ENCODE results near the gene ABHD15.

ABHD15 gene

DNA sequence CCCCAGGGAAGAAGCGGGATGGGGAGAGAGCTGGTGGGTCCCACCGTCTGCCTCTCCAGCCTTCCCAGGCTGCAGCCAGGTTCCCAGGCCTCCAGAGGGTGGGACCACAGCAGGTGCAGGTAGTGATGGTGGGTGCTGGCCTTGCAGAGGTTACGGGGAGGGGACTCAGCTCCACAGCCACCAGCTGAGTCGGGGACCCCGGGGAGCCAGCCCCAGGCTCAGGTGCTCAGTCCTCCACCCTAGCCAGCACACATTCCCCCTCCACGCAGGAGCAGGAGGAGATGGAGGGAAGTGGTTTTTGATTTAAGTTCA is 6.7 kb upstream of the ABHD15 start:
- Histone ChIP-seq H3K27me3 (ENCODE audit: control insufficient read depth, insufficient read depth, low read length, poor library complexity, severe bottlenecking) (peaks cover 19% of the 10 kb centered on the region), H3K36me3 (ENCODE audit: control insufficient read depth, insufficient read depth, low read length) (peaks cover 21% of the 10 kb centered on the region)

DNA sequence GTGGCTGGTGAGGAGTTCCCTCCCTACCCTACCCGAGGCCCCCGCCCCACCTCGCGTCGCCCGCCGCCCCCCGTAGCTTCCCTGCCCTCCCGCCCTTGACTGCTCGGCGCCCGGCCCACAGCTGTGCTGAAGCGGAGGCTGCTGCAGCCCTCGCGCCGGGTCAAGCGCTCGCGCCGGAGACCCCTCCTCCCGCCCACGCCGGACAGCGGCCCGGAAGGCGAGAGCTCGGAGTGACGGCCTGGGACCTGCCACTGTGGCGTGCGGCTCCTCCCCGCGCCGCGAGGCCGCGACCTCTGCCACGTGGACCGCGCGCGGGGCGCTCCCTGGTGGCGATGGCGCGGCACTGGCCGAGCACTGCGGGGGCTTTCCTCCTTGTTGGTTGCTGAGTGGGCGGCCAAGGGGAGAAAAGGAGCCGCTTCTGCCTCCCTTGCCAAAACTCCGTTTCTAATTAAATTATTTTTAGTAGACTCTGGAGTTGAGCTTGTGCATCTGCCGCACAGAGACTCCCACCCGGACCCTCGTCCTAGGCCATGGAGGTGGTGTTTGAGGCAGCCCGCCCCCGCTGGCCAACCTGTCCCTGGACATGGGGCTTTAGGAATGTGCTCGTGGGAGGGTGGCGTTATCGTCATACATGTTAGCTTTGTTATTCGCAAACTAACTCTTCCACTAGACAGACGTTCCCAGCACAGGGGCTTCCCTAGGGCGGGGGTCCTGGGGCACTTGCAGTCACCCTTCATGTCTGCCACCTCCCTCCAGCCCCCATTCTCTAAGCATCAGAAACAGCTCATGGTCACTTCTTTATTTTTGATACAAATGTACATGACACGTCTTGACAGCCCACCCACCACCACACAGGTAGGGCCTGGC is 6.1 kb upstream of the ABHD15 start:
- Histone ChIP-seq H3K9me3 (ENCODE audit: control insufficient read depth, low read length) (no peaks in the 10 kb centered on the region), H3K27ac (ENCODE audit: insufficient read depth, low read depth, low read length, poor library complexity, severe bottlenecking) (no peak overlapping the region), H3K4me1 (ENCODE audit: control insufficient read depth, insufficient read depth, low read length) (peaks cover 9% of the 10 kb centered on the region), H3K36me3 (ENCODE audit: control insufficient read depth, insufficient read depth, low read length) (peaks cover 21% of the 10 kb centered on the region), H3K27me3 (ENCODE audit: control insufficient read depth, insufficient read depth, low read length, poor library complexity, severe bottlenecking) (peaks cover 22% of the 10 kb centered on the region), H3K4me3 (ENCODE audit: insufficient read depth, low read depth, low read length) (no peak overlapping the region)
- 26 to 27% methylated on average over 62 of the region's 62 CpGs for WGBS, 2 experiments

More for the DNA sequence above, 6.7 kb upstream of the ABHD15 start:
- Histone ChIP-seq H3K27ac (ENCODE audit: insufficient read depth, low read depth, low read length, poor library complexity, severe bottlenecking) (no peak overlapping the region), H3K9me3 (ENCODE audit: control insufficient read depth, low read length) (no peaks in the 10 kb centered on the region), H3K4me1 (ENCODE audit: control insufficient read depth, insufficient read depth, low read length) (peaks cover 9% of the 10 kb centered on the region), H3K4me3 (ENCODE audit: insufficient read depth, low read depth, low read length) (no peak overlapping the region)
- 93% methylated on average over 5 to 6 of the region's 6 CpGs for WGBS, 2 experiments

DNA sequence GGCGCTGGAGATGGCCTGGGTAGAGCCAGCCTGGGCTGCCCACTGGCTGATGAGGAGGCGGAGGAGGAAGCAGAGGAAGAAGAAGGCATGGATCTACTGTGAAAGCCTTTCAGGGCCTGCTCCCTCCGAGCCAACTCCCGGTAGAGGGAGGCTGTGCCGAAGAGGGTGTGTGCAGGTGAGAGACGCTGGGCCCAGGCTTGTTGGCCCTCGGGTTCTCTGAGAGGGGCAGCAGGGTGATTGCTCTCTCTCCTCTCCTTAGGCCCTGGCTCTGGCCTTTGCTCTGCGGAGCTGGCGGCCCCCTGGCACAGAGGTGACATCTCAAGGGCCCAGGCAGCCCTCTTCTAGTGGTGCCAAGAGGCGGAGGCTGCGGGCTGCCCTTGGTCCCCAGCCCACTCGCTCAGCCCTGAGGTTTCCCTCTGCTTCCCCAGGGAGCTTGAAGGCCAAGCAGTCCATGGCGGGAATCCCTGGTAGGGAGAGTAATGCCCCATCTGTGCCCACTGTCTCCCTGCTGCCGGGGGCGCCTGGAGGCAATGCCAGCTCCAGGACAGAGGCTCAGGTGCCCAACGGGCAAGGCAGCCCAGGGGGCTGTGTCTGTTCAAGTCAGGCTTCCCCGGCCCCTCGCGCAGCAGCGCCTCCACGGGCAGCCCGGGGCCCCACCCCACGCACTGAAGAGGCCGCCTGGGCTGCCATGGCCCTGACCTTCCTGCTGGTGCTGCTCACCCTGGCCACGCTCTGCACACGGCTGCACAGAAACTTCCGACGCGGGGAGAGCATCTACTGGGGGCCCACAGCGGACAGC is 5.2 kb upstream of the ABHD15 start:
- Histone ChIP-seq H3K36me3 (ENCODE audit: control insufficient read depth, insufficient read depth, low read length) (peaks cover 21% of the 10 kb centered on the region), H3K9me3 (ENCODE audit: control insufficient read depth, low read length) (no peaks in the 10 kb centered on the region), H3K4me1 (ENCODE audit: control insufficient read depth, insufficient read depth, low read length) (peaks cover 9% of the 10 kb centered on the region), H3K27ac (ENCODE audit: insufficient read depth, low read depth, low read length, poor library complexity, severe bottlenecking) (no peak overlapping the region), H3K27me3 (ENCODE audit: control insufficient read depth, insufficient read depth, low read length, poor library complexity, severe bottlenecking) (peaks cover 31% of the 10 kb centered on the region), H3K4me3 (ENCODE audit: insufficient read depth, low read depth, low read length) (no peak overlapping the region)
- WGBS, 2 experiments = 73 to 76% methylated on average over 30 of the region's 30 CpGs

DNA sequence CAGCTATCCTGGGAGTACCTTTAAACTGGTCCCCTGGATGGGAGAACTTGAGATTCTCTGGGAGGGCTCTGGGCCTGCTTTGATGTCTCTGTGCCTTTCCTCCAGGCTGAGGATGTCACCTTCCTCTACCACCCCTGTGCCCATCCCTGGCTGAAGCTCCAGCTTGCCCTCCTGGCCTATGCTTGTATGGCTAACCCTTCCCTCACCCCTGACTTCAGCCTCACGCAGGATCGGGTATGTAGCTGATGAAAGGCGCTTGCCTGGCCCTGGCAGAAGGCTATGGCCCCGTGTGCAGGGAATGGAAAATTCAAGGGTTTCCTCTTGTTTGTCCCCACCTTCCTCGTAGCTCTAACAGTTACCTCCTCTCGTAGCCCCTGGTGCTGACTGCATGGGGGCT is 4.6 kb upstream of the ABHD15 start:
- Histone ChIP-seq H3K27me3 (ENCODE audit: control insufficient read depth, insufficient read depth, low read length, poor library complexity, severe bottlenecking) (peaks cover 37% of the 10 kb centered on the region), H3K4me3 (ENCODE audit: insufficient read depth, low read depth, low read length) (no peak overlapping the region), H3K4me1 (ENCODE audit: control insufficient read depth, insufficient read depth, low read length) (peaks cover 9% of the 10 kb centered on the region), H3K36me3 (ENCODE audit: control insufficient read depth, insufficient read depth, low read length) (peaks cover 17% of the 10 kb centered on the region), H3K27ac (ENCODE audit: insufficient read depth, low read depth, low read length, poor library complexity, severe bottlenecking) (no peak overlapping the region), H3K9me3 (ENCODE audit: control insufficient read depth, low read length) (no peaks in the 10 kb centered on the region)
- WGBS, 2 experiments = 91 to 92% methylated on average over 6 of the region's 6 CpGs

DNA sequence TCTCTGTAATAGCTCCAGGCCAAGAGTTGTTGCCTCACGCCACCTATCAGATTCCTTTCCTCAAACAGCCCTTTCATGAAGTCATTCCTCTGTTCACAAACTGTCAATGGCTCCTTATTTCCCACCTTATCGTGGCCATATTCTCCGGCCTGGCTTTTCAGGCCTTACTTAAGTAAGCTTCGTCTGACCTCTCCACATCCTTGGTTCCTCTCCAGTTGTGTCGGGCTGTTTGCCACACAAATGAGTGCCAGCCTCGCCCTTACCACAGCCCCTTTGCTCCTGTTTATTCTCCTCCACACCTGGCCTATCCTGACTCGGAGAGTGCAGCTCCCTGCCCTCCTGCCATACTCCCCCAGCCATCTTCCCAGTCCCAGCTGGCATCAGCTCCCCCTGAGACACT is 3.7 kb upstream of the ABHD15 start:
- Histone ChIP-seq H3K4me3 (ENCODE audit: insufficient read depth, low read depth, low read length) (no peak overlapping the region), H3K27me3 (ENCODE audit: control insufficient read depth, insufficient read depth, low read length, poor library complexity, severe bottlenecking) (peaks cover 46% of the 10 kb centered on the region), H3K9me3 (ENCODE audit: control insufficient read depth, low read length) (no peaks in the 10 kb centered on the region), H3K4me1 (ENCODE audit: control insufficient read depth, insufficient read depth, low read length) (peaks cover 9% of the 10 kb centered on the region), H3K27ac (ENCODE audit: insufficient read depth, low read depth, low read length, poor library complexity, severe bottlenecking) (no peak overlapping the region), H3K36me3 (ENCODE audit: control insufficient read depth, insufficient read depth, low read length) (peaks cover 8% of the 10 kb centered on the region)
- WGBS, 2 experiments = 94 to 95% methylated on average over 7 of the region's 7 CpGs

DNA sequence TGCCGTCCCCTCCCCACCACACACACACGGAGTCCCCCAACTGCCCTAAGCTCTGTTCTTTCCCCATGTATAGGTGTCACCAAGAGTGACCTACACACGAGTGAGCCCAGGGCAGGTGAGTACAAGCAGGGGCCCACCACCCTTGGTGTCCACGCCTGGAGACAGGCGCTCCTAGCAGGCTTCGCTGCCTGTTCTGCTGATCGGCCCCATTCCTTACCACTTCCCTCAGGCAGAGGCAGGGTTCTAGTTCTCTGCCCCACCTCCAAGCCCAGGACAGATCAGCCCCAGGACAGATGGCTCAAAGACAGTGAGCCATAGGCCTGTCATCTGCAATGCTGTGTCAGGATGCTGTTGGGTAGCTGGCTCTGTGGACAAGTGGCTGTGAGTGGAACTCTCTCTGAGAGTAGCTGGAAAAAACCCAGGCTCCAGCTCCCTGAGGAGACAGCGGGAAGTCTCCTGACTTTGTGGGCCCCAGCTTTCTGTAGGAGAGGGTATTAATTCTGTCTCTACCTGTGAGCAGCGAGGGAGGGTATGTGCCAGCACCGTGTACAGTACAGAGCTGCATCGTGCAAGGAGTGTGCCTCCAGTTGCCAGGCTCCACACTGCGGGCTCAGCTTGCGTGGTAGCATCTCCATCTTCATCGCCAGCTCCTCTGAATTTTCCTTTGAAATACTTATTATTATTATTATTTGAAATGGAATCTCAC is 2.6 kb upstream of the ABHD15 start:
- Histone ChIP-seq H3K36me3 (ENCODE audit: control insufficient read depth, insufficient read depth, low read length) (peaks cover 5% of the 10 kb centered on the region), H3K27me3 (ENCODE audit: control insufficient read depth, insufficient read depth, low read length, poor library complexity, severe bottlenecking) (peaks cover 58% of the 10 kb centered on the region), H3K27ac (ENCODE audit: insufficient read depth, low read depth, low read length, poor library complexity, severe bottlenecking) (no peak overlapping the region), H3K4me3 (ENCODE audit: insufficient read depth, low read depth, low read length) (peak overlapping the region; percentile 87), H3K9me3 (ENCODE audit: control insufficient read depth, low read length) (no peaks in the 10 kb centered on the region), H3K4me1 (ENCODE audit: control insufficient read depth, insufficient read depth, low read length) (peaks cover 9% of the 10 kb centered on the region)
- 70 to 72% methylated on average over 13 to 14 of the region's 14 CpGs for WGBS, 2 experiments

DNA sequence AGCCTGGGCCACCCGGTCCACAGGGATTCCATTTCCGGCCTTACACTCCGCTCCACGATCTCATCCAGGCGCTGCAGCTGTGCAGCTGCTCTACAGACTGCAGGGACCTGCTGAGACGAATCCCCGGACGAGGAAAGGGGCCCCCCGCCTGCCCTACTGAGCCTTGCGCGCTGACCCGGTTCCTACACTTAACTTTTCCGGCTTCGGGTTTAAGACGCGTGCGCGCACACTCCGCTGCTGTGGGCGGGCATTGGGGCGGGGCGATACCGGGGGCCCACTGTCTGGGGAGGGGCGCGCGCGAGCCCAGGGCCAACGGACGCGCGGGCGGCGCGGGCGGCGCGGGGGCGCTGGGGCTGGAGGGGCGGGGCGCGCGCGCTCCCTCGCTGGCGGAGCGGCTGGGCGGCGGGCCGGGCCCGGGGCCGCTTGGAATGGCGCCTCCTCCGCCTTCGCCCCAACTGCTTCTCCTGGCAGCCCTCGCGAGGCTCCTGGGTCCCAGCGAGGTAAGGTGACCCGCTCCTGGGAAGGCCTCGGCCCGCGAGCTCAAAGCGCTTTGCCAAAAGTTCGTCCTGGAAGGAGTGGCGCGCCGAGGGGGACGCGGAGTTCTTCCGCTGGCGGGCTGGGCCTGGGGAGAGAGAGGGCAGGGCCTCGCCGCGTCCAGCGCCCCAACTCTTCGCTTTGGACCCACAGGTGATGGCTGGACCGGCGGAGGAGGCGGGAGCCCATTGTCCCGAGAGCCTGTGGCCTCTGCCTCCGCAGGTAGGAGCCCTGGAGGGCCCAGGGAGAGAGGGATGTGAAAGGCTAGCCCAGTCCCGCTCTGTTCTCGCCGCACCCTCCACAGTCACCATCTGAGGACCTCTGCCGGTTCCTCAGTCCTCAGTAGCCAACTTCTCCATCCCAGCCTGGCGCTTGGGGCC is 1.8 kb upstream of the ABHD15 start, which contains the start of gene TP53I13:
Gene TP53I13 (plus strand): TSS at position 371 of the 914 bp plus-strand sequence. CDS start 58 bp downstream, at position 429.
- no peaks in the 10 kb centered on the region for H3K36me3 ChIP-seq (ENCODE audit: control insufficient read depth, insufficient read depth, low read length)
- 1% methylated on average over 85 of the region's 85 CpGs for WGBS, 2 experiments
- H3K27me3 ChIP-seq (ENCODE audit: control insufficient read depth, insufficient read depth, low read length, poor library complexity, severe bottlenecking) = peaks cover 65% of the 10 kb centered on the region
- H3K4me3 ChIP-seq (ENCODE audit: insufficient read depth, low read depth, low read length) = peak within 1 kb of the TSS; percentile 87
- H3K9me3 ChIP-seq (ENCODE audit: control insufficient read depth, low read length) = no peaks in the 10 kb centered on the region
- peak within 1 kb of the TSS; percentile 16 for H3K27ac ChIP-seq (ENCODE audit: insufficient read depth, low read depth, low read length, poor library complexity, severe bottlenecking)
- H3K4me1 ChIP-seq (ENCODE audit: control insufficient read depth, insufficient read depth, low read length) = peaks cover 9% of the 10 kb centered on the region

DNA sequence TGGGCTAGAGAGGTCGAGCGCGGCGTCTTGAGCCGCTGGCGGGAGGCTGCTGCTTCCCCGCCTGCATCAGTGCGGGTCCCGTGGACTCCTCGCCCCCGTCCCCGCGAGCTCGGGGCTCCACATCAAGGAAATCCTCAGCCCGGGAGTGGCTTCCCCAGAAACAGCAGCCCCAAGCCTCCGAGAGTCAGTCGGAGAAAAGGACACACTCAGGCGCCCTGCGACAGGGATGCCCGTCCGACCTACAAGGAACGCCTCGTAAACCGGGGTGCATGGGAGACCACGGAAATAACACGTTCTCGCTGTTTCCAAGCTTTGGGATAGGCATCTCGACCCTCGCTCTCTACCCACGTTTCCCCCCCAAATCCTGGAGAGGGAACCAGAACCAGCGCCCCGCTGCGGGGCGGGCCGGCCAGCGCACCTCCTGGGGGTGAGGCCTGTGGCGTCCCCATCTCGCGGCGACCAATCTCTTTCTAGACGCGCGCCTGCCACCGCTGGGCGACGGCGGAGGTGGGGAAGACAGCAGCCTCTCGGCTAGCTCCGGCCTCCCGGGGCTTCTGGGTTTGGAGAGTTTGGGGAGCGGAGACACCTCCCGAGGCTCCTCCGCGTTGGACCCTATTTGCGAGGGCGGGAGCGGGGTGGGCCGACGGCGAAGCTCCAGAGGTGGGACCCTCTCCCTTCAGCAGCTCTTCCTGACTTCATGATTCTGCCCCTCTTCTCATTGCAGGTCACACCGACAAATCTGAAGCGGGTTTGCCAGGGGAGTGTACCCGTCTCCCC is 905 bp upstream of the ABHD15 start:
- no peaks in the 10 kb centered on the region for H3K9me3 ChIP-seq (ENCODE audit: control insufficient read depth, low read length)
- peaks cover 65% of the 10 kb centered on the region for H3K27me3 ChIP-seq (ENCODE audit: control insufficient read depth, insufficient read depth, low read length, poor library complexity, severe bottlenecking)
- H3K4me1 ChIP-seq (ENCODE audit: control insufficient read depth, insufficient read depth, low read length) = peaks cover 9% of the 10 kb centered on the region
- no peak overlapping the region for H3K27ac ChIP-seq (ENCODE audit: insufficient read depth, low read depth, low read length, poor library complexity, severe bottlenecking)
- H3K36me3 ChIP-seq (ENCODE audit: control insufficient read depth, insufficient read depth, low read length) = no peaks in the 10 kb centered on the region
- WGBS, 2 experiments = 1% methylated on average over 63 of the region's 63 CpGs
- peak overlapping the region; percentile 87 for H3K4me3 ChIP-seq (ENCODE audit: insufficient read depth, low read depth, low read length)

DNA sequence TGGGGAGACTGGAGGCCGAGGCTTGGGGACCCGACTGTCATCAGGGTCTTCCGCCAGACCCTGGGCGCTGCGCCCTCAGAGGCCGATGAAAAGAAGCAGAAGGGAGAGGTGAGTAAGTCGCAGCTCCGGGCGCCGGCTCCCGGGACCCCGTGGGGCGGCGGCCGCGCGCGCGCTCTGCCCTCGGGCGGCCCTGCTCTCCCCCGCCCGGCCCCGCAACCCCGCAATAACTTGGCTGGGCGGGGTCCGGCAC is 392 bp upstream of the ABHD15 start:
- H3K36me3 ChIP-seq (ENCODE audit: control insufficient read depth, insufficient read depth, low read length) = no peaks in the 10 kb centered on the region
- 1% methylated on average over 27 of the region's 27 CpGs for WGBS, 2 experiments
- peak overlapping the region; percentile 87 for H3K4me3 ChIP-seq (ENCODE audit: insufficient read depth, low read depth, low read length)
- peaks cover 61% of the 10 kb centered on the region for H3K27me3 ChIP-seq (ENCODE audit: control insufficient read depth, insufficient read depth, low read length, poor library complexity, severe bottlenecking)
- H3K9me3 ChIP-seq (ENCODE audit: control insufficient read depth, low read length) = no peaks in the 10 kb centered on the region
- H3K27ac ChIP-seq (ENCODE audit: insufficient read depth, low read depth, low read length, poor library complexity, severe bottlenecking) = no peak overlapping the region
- H3K4me1 ChIP-seq (ENCODE audit: control insufficient read depth, insufficient read depth, low read length) = peaks cover 9% of the 10 kb centered on the region

All from ectodermal cell (in vitro differentiated cells).